ENCODE results near the gene PALM3.
"Not testable (repeated sequence)": the region's sequence is repeated elsewhere in the genome, so short reads cannot be mapped to it uniquely, and the experiment has no call there.

The PALM3 gene

GRCh38 chr19:14035706-14036105, 26.2 kb downstream of the PALM3 start:
- H3K9me3 ChIP-seq (ENCODE audit: insufficient read depth, low read length) = no peaks in the 10 kb centered on the region
- TF ChIP-seq ZNF274 (IDR thresholded peaks at IDR 0.05; ENCODE audit: low read depth, low read length) (no peak), SUZ12 (IDR thresholded peaks at IDR 0.05; ENCODE audit: extremely low read depth, insufficient read depth, insufficient read length) (no peak), YY1 (IDR thresholded peaks at IDR 0.05; ENCODE audit: insufficient read depth, insufficient read length) (no peak)

GRCh38 chr19:14035159-14035558, 26.7 kb downstream of the PALM3 start:
- DNase-seq (ENCODE audit: low read depth, low spot score); H3K9me3 ChIP-seq (ENCODE audit: insufficient read depth, low read length); H3K9ac ChIP-seq (ENCODE audit: insufficient read length, low read depth); H3K4me3 ChIP-seq (ENCODE audit: insufficient read length, low read depth): not testable (repeated sequence)
- H3K4me1 ChIP-seq (ENCODE audit: insufficient read depth, insufficient read length) = peaks cover 12% of the 10 kb centered on the region
- H3K36me3 ChIP-seq (ENCODE audit: insufficient read depth, insufficient read length, low read length) = peaks cover 11% of the 10 kb centered on the region
- peaks cover 16% of the 10 kb centered on the region for H3K27me3 ChIP-seq (ENCODE audit: insufficient read depth, insufficient read length)

More at GRCh38 chr19:14035706-14036105, 26.2 kb downstream of the PALM3 start:
- Histone ChIP-seq H3K9ac (ENCODE audit: insufficient read length, low read depth) (no peak overlapping the region), H3K4me3 (ENCODE audit: insufficient read length, low read depth) (no peak overlapping the region), H3K4me1 (ENCODE audit: insufficient read depth, insufficient read length) (peaks cover 11% of the 10 kb centered on the region), H3K36me3 (ENCODE audit: insufficient read depth, insufficient read length, low read length) (peaks cover 11% of the 10 kb centered on the region), H3K27me3 (ENCODE audit: insufficient read depth, insufficient read length) (peaks cover 10% of the 10 kb centered on the region)
- no peak for DNase-seq (ENCODE audit: low read depth, low spot score)

- H3K4me1 ChIP-seq (ENCODE audit: insufficient read depth, insufficient read length) = peaks cover 6% of the 10 kb centered on the region
- DNase-seq (ENCODE audit: low read depth, low spot score) = no peak
- peaks cover 16% of the 10 kb centered on the region for H3K27me3 ChIP-seq (ENCODE audit: insufficient read depth, insufficient read length)
- no peaks in the 10 kb centered on the region for H3K9me3 ChIP-seq (ENCODE audit: insufficient read depth, low read length)
- no peak overlapping the region for H3K9ac ChIP-seq (ENCODE audit: insufficient read length, low read depth)
- peaks cover 2% of the 10 kb centered on the region for H3K36me3 ChIP-seq (ENCODE audit: insufficient read depth, insufficient read length, low read length)
- no peak for TF ChIP-seq YY1 (IDR thresholded peaks at IDR 0.05; ENCODE audit: insufficient read depth, insufficient read length)
- no peak for TF ChIP-seq ZNF274 (IDR thresholded peaks at IDR 0.05; ENCODE audit: low read depth, low read length)
- no peak for TF ChIP-seq SUZ12 (IDR thresholded peaks at IDR 0.05; ENCODE audit: extremely low read depth, insufficient read depth, insufficient read length)
- no peak overlapping the region for H3K4me3 ChIP-seq (ENCODE audit: insufficient read length, low read depth)
These were observed 27.9 kb downstream of the PALM3 start for GRCh38 chr19:14033946-14034345.

GRCh38 chr19:14031719-14032480, 30.0 kb downstream of the PALM3 start, which contains the start of gene IL27RA:
Gene IL27RA (plus strand): TSS chr19:14031762. CDS start chr19:14031873, 111 bp downstream.
- TF ChIP-seq SUZ12 (IDR thresholded peaks at IDR 0.05; ENCODE audit: extremely low read depth, insufficient read depth, insufficient read length) (no peak), ZNF274 (IDR thresholded peaks at IDR 0.05; ENCODE audit: low read depth, low read length) (no peak), YY1 (IDR thresholded peaks at IDR 0.05; ENCODE audit: insufficient read depth, insufficient read length) (no peak)

GRCh38 chr19:14030997-14031718, 30.7 kb downstream of the PALM3 start:
- Histone ChIP-seq H3K27me3 (ENCODE audit: insufficient read depth, insufficient read length) (peaks cover 16% of the 10 kb centered on the region), H3K4me1 (ENCODE audit: insufficient read depth, insufficient read length) (peaks cover 6% of the 10 kb centered on the region), H3K9me3 (ENCODE audit: insufficient read depth, low read length) (no peaks in the 10 kb centered on the region), H3K36me3 (ENCODE audit: insufficient read depth, insufficient read length, low read length) (no peaks in the 10 kb centered on the region), H3K9ac (ENCODE audit: insufficient read length, low read depth) (peak overlapping the region; percentile 95), H3K4me3 (ENCODE audit: insufficient read length, low read depth) (peak overlapping the region; percentile 84)
- DNase-seq (ENCODE audit: low read depth, low spot score) = no peak
- TF ChIP-seq ZNF274 (IDR thresholded peaks at IDR 0.05; ENCODE audit: low read depth, low read length) (no peak), YY1 (IDR thresholded peaks at IDR 0.05; ENCODE audit: insufficient read depth, insufficient read length) (no peak), SUZ12 (IDR thresholded peaks at IDR 0.05; ENCODE audit: extremely low read depth, insufficient read depth, insufficient read length) (no peak)

More at GRCh38 chr19:14031719-14032480, 30.0 kb downstream of the PALM3 start, which contains the start of gene IL27RA:
- peak; percentile 56 for DNase-seq (ENCODE audit: low read depth, low spot score)
- peaks cover 6% of the 10 kb centered on the region for H3K4me1 ChIP-seq (ENCODE audit: insufficient read depth, insufficient read length)
- no peaks in the 10 kb centered on the region for H3K36me3 ChIP-seq (ENCODE audit: insufficient read depth, insufficient read length, low read length)
- H3K4me3 ChIP-seq (ENCODE audit: insufficient read length, low read depth) = peak within 1 kb of the TSS; percentile 84
- H3K9ac ChIP-seq (ENCODE audit: insufficient read length, low read depth) = peak within 1 kb of the TSS; percentile 95
- H3K9me3 ChIP-seq (ENCODE audit: insufficient read depth, low read length) = no peaks in the 10 kb centered on the region
- peaks cover 16% of the 10 kb centered on the region for H3K27me3 ChIP-seq (ENCODE audit: insufficient read depth, insufficient read length)

- peaks cover 16% of the 10 kb centered on the region for H3K27me3 ChIP-seq (ENCODE audit: insufficient read depth, insufficient read length)
These were observed 33.0 kb downstream of the PALM3 start for GRCh38 chr19:14028901-14029300.

GRCh38 chr19:14027856-14028450, 33.9 kb downstream of the PALM3 start, which contains the start of gene RLN3:
Gene RLN3 (plus strand): TSS chr19:14028148. CDS start chr19:14028205, 57 bp downstream.
- Histone ChIP-seq H3K4me3 (ENCODE audit: insufficient read length, low read depth) (no peak within 1 kb of the TSS), H3K36me3 (ENCODE audit: insufficient read depth, insufficient read length, low read length) (no peaks in the 10 kb centered on the region), H3K9ac (ENCODE audit: insufficient read length, low read depth) (no peak within 1 kb of the TSS), H3K4me1 (ENCODE audit: insufficient read depth, insufficient read length) (peaks cover 6% of the 10 kb centered on the region), H3K27me3 (ENCODE audit: insufficient read depth, insufficient read length) (peaks cover 16% of the 10 kb centered on the region), H3K9me3 (ENCODE audit: insufficient read depth, low read length) (no peaks in the 10 kb centered on the region)
- DNase-seq (ENCODE audit: low read depth, low spot score) = no peak
- TF ChIP-seq ZNF274 (IDR thresholded peaks at IDR 0.05; ENCODE audit: low read depth, low read length) (no peak), YY1 (IDR thresholded peaks at IDR 0.05; ENCODE audit: insufficient read depth, insufficient read length) (no peak), SUZ12 (IDR thresholded peaks at IDR 0.05; ENCODE audit: extremely low read depth, insufficient read depth, insufficient read length) (no peak)

More at GRCh38 chr19:14028901-14029300, 33.0 kb downstream of the PALM3 start:
- no peak overlapping the region for H3K9ac ChIP-seq (ENCODE audit: insufficient read length, low read depth)
- H3K36me3 ChIP-seq (ENCODE audit: insufficient read depth, insufficient read length, low read length) = no peaks in the 10 kb centered on the region
- no peak for DNase-seq (ENCODE audit: low read depth, low spot score)
- H3K9me3 ChIP-seq (ENCODE audit: insufficient read depth, low read length) = no peaks in the 10 kb centered on the region
- H3K4me3 ChIP-seq (ENCODE audit: insufficient read length, low read depth) = no peak overlapping the region
- H3K4me1 ChIP-seq (ENCODE audit: insufficient read depth, insufficient read length) = peaks cover 6% of the 10 kb centered on the region
- TF ChIP-seq YY1 (IDR thresholded peaks at IDR 0.05; ENCODE audit: insufficient read depth, insufficient read length) (no peak), SUZ12 (IDR thresholded peaks at IDR 0.05; ENCODE audit: extremely low read depth, insufficient read depth, insufficient read length) (no peak), ZNF274 (IDR thresholded peaks at IDR 0.05; ENCODE audit: low read depth, low read length) (no peak)

- DNase-seq (ENCODE audit: low read depth, low spot score); H3K4me3 ChIP-seq (ENCODE audit: insufficient read length, low read depth); H3K9me3 ChIP-seq (ENCODE audit: insufficient read depth, low read length); H3K9ac ChIP-seq (ENCODE audit: insufficient read length, low read depth); H3K4me1 ChIP-seq (ENCODE audit: insufficient read depth, insufficient read length); H3K36me3 ChIP-seq (ENCODE audit: insufficient read depth, insufficient read length, low read length): not testable (repeated sequence)
- H3K27me3 ChIP-seq (ENCODE audit: insufficient read depth, insufficient read length) = peaks cover 15% of the 10 kb centered on the region
These were observed 35.2 kb downstream of the PALM3 start for GRCh38 chr19:14026652-14027192.

Data from NT2/D1 (cell line).